ENCODE results near the gene SIX2. TPM values are rescaled to one million over a fixed set of nuclear protein-coding genes. Genes with fewer than 3 reads are reported as not detected.

Gene SIX2
- polyA plus RNA-seq, 2 donors: 0.04 to 0.09 TPM

DNA sequence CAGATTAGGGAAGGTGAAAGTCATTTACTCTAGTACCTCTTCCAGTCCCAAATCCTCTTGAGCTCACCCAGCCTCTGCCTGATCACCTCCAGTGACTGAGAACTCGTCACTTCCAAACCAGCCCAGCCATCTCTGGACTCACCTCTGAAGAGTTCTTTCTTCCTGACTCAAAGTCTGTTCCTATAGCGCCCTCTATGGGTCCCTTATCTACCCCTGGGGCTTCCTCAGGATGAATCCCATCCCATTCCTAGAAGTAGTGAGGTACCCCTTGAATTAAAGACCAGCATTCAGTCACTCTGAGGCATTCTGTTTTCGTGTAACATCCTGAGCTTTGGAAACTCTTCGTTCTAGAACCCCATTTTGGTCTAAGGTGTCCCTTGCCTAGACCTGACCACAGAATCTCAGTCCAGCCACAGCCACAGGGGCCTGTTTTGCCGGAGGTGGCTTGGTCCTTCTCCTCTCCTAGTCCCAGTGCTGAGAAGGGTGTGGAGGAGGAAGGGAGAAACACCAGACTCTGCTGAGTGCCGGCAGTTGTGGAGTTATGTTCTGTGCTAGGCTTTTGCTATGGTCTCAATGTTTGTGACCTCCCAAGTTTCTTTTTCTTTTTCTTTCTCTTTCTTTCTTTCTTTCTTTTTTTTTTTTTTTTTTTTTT is 35.1 kb downstream of the SIX2 start:
- Histone ChIP-seq H3K27ac (ENCODE audit: low read depth in 2 of 2, low read length in 1 of 2) (no peak overlapping the region), H3K9me3 (ENCODE audit: control insufficient read depth in 2 of 2, insufficient read depth in 1 of 2, low read depth in 1 of 2, low read length in 1 of 2) (no peaks in the 10 kb centered on the region), H3K4me3 (ENCODE audit: low read depth in 1 of 2, low read length in 2 of 2) (no peak overlapping the region), H3K4me1 (ENCODE audit: control insufficient read depth in 2 of 2, insufficient read depth in 2 of 2, low read length in 1 of 2) (no peaks in the 10 kb centered on the region), H3K27me3 (ENCODE audit: control insufficient read depth in 1 of 2, insufficient read depth in 2 of 2, low read length in 2 of 2) (peaks cover 0 to 3% of the 10 kb centered on the region in 2 donors), H3K36me3 (ENCODE audit: control insufficient read depth in 2 of 2, insufficient read depth in 2 of 2, low read length in 1 of 2) (no peaks in the 10 kb centered on the region)
- 68% methylated on average over 6 of the region's 6 CpGs for whole genome bisulfite sequencing, 2 donors

GRCh38 chr2:44972771-44973535 is 36.3 kb downstream of the SIX2 start:
- 26 to 31% methylated on average over 11 of the region's 11 CpGs for WGBS, 2 donors
- H3K4me3 ChIP-seq (ENCODE audit: low read depth in 1 of 2, low read length in 2 of 2): no peak overlapping the region
- H3K36me3 ChIP-seq (ENCODE audit: control insufficient read depth in 2 of 2, insufficient read depth in 2 of 2, low read length in 1 of 2): no peaks in the 10 kb centered on the region
- no peaks in the 10 kb centered on the region for H3K9me3 ChIP-seq (ENCODE audit: control insufficient read depth in 2 of 2, insufficient read depth in 1 of 2, low read depth in 1 of 2, low read length in 1 of 2)
- no peaks in the 10 kb centered on the region for H3K4me1 ChIP-seq (ENCODE audit: control insufficient read depth in 2 of 2, insufficient read depth in 2 of 2, low read length in 1 of 2)
- peaks cover 0 to 3% of the 10 kb centered on the region in 2 donors for H3K27me3 ChIP-seq (ENCODE audit: control insufficient read depth in 1 of 2, insufficient read depth in 2 of 2, low read length in 2 of 2)
- H3K27ac ChIP-seq (ENCODE audit: low read depth in 2 of 2, low read length in 1 of 2): no peak overlapping the region

DNA sequence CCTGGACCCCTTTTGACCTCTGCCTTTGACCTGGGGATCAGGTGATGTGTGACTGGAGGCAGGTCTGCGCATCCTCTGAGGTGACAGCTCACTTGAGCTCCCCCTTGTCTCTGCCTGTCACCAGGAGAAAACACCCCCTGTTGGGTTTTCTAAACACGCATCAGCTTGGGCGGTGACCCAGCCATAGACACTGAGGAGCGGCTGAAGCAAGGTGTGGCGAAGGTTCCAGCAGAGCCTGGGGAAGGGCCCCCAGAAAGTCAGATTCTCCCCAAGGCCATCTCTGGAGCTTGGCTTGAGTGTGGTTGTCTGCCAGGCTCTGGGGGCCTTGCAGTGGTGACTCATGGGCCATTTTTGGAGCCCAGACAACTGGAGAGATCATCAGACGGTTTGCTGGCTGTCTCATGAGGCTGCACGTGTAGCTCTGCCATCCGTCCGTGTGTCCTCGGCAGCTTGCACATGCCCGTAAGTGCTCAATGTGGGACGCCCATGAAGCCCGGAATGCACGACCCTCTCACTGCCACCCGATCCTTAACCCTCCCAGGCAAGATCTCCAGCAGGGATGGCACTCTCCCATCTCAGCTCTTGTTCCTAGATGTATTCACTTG is 38.3 kb downstream of the SIX2 start:
- Histone ChIP-seq H3K4me1 (ENCODE audit: control insufficient read depth in 2 of 2, insufficient read depth in 2 of 2, low read length in 1 of 2) (no peaks in the 10 kb centered on the region), H3K4me3 (ENCODE audit: low read depth in 1 of 2, low read length in 2 of 2) (no peak overlapping the region), H3K27me3 (ENCODE audit: control insufficient read depth in 1 of 2, insufficient read depth in 2 of 2, low read length in 2 of 2) (peaks cover 0 to 3% of the 10 kb centered on the region in 2 donors), H3K36me3 (ENCODE audit: control insufficient read depth in 2 of 2, insufficient read depth in 2 of 2, low read length in 1 of 2) (no peaks in the 10 kb centered on the region), H3K9me3 (ENCODE audit: control insufficient read depth in 2 of 2, insufficient read depth in 1 of 2, low read depth in 1 of 2, low read length in 1 of 2) (no peaks in the 10 kb centered on the region), H3K27ac (ENCODE audit: low read depth in 2 of 2, low read length in 1 of 2) (no peak overlapping the region)
- 73 to 87% methylated on average over 15 of the region's 15 CpGs for WGBS, 2 donors

- no peak overlapping the region for H3K27ac ChIP-seq (ENCODE audit: low read depth in 2 of 2, low read length in 1 of 2)
- WGBS, 2 donors: 65 to 76% methylated on average over 4 of the region's 4 CpGs
- H3K4me3 ChIP-seq (ENCODE audit: low read depth in 1 of 2, low read length in 2 of 2): no peak overlapping the region
- no peaks in the 10 kb centered on the region for H3K9me3 ChIP-seq (ENCODE audit: control insufficient read depth in 2 of 2, insufficient read depth in 1 of 2, low read depth in 1 of 2, low read length in 1 of 2)
- H3K27me3 ChIP-seq (ENCODE audit: control insufficient read depth in 1 of 2, insufficient read depth in 2 of 2, low read length in 2 of 2): peaks cover 0 to 3% of the 10 kb centered on the region in 2 donors
- no peaks in the 10 kb centered on the region for H3K4me1 ChIP-seq (ENCODE audit: control insufficient read depth in 2 of 2, insufficient read depth in 2 of 2, low read length in 1 of 2)
- no peaks in the 10 kb centered on the region for H3K36me3 ChIP-seq (ENCODE audit: control insufficient read depth in 2 of 2, insufficient read depth in 2 of 2, low read length in 1 of 2)
Observed at GRCh38 chr2:44969936-44970335, 39.3 kb downstream of the SIX2 start.

- 85 to 87% methylated on average over 5 of the region's 5 CpGs for WGBS, 2 donors
- H3K36me3 ChIP-seq (ENCODE audit: control insufficient read depth in 2 of 2, insufficient read depth in 2 of 2, low read length in 1 of 2): no peaks in the 10 kb centered on the region
- no peak overlapping the region for H3K27ac ChIP-seq (ENCODE audit: low read depth in 2 of 2, low read length in 1 of 2)
- H3K4me1 ChIP-seq (ENCODE audit: control insufficient read depth in 2 of 2, insufficient read depth in 2 of 2, low read length in 1 of 2): no peaks in the 10 kb centered on the region
- no peak overlapping the region for H3K4me3 ChIP-seq (ENCODE audit: low read depth in 1 of 2, low read length in 2 of 2)
- H3K27me3 ChIP-seq (ENCODE audit: control insufficient read depth in 1 of 2, insufficient read depth in 2 of 2, low read length in 2 of 2): peaks cover 0 to 3% of the 10 kb centered on the region in 2 donors
- no peaks in the 10 kb centered on the region for H3K9me3 ChIP-seq (ENCODE audit: control insufficient read depth in 2 of 2, insufficient read depth in 1 of 2, low read depth in 1 of 2, low read length in 1 of 2)
Observed at GRCh38 chr2:44967727-44968432, 41.4 kb downstream of the SIX2 start.

- 76 to 83% methylated on average over 6 of the region's 6 CpGs for WGBS, 2 donors
Observed at GRCh38 chr2:44967056-44967455, 42.2 kb downstream of the SIX2 start.

GRCh38 chr2:44965684-44966083 is 43.6 kb downstream of the SIX2 start:
- Histone ChIP-seq H3K4me1 (ENCODE audit: control insufficient read depth in 2 of 2, insufficient read depth in 2 of 2, low read length in 1 of 2) (no peaks in the 10 kb centered on the region), H3K27me3 (ENCODE audit: control insufficient read depth in 1 of 2, insufficient read depth in 2 of 2, low read length in 2 of 2) (no peaks in the 10 kb centered on the region), H3K9me3 (ENCODE audit: control insufficient read depth in 2 of 2, insufficient read depth in 1 of 2, low read depth in 1 of 2, low read length in 1 of 2) (no peaks in the 10 kb centered on the region), H3K36me3 (ENCODE audit: control insufficient read depth in 2 of 2, insufficient read depth in 2 of 2, low read length in 1 of 2) (no peaks in the 10 kb centered on the region), H3K4me3 (ENCODE audit: low read depth in 1 of 2, low read length in 2 of 2) (no peak overlapping the region), H3K27ac (ENCODE audit: low read depth in 2 of 2, low read length in 1 of 2) (no peak overlapping the region)
- WGBS, 2 donors: 92 to 94% methylated on average over 2 of the region's 2 CpGs

More at GRCh38 chr2:44967056-44967455, 42.2 kb downstream of the SIX2 start:
- H3K36me3 ChIP-seq (ENCODE audit: control insufficient read depth in 2 of 2, insufficient read depth in 2 of 2, low read length in 1 of 2): no peaks in the 10 kb centered on the region
- no peak overlapping the region for H3K27ac ChIP-seq (ENCODE audit: low read depth in 2 of 2, low read length in 1 of 2)
- H3K9me3 ChIP-seq (ENCODE audit: control insufficient read depth in 2 of 2, insufficient read depth in 1 of 2, low read depth in 1 of 2, low read length in 1 of 2): no peaks in the 10 kb centered on the region
- no peaks in the 10 kb centered on the region for H3K27me3 ChIP-seq (ENCODE audit: control insufficient read depth in 1 of 2, insufficient read depth in 2 of 2, low read length in 2 of 2)
- no peak overlapping the region for H3K4me3 ChIP-seq (ENCODE audit: low read depth in 1 of 2, low read length in 2 of 2)
- no peaks in the 10 kb centered on the region for H3K4me1 ChIP-seq (ENCODE audit: control insufficient read depth in 2 of 2, insufficient read depth in 2 of 2, low read length in 1 of 2)

GRCh38 chr2:44964752-44965236 is 44.5 kb downstream of the SIX2 start:
- Histone ChIP-seq H3K27ac (ENCODE audit: low read depth in 2 of 2, low read length in 1 of 2) (no peak overlapping the region), H3K4me3 (ENCODE audit: low read depth in 1 of 2, low read length in 2 of 2) (no peak overlapping the region), H3K27me3 (ENCODE audit: control insufficient read depth in 1 of 2, insufficient read depth in 2 of 2, low read length in 2 of 2) (no peaks in the 10 kb centered on the region), H3K9me3 (ENCODE audit: control insufficient read depth in 2 of 2, insufficient read depth in 1 of 2, low read depth in 1 of 2, low read length in 1 of 2) (no peaks in the 10 kb centered on the region), H3K4me1 (ENCODE audit: control insufficient read depth in 2 of 2, insufficient read depth in 2 of 2, low read length in 1 of 2) (no peaks in the 10 kb centered on the region), H3K36me3 (ENCODE audit: control insufficient read depth in 2 of 2, insufficient read depth in 2 of 2, low read length in 1 of 2) (no peaks in the 10 kb centered on the region)
- 20 to 22% methylated on average over 16 of the region's 16 CpGs for WGBS, 2 donors

DNA sequence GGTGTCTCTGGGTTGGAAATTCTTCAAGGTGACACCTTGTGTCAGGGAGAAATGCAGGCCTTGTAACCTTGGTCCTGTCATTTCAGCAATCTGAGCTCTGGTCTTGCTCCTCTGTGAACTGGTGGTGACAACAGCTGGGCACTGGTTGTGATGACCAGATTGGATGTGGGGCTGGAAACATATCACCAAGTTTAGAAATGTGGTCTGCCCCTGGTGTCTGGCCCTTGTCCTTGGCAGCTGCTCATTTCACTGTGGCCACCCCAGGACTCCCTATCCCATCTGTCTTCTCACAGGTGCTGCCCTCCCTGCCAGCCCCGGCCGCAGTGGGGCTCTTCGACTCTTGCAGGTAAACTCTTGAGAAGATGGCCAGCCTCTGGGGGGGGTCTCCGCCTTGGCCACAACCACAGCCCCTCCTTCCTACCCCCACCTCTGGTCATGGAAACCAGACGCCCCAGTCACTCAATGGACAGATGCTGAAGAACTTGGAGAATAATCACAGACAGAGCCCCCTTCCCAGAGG is 47.0 kb downstream of the SIX2 start:
- H3K27ac ChIP-seq (ENCODE audit: low read depth in 2 of 2, low read length in 1 of 2): no peak overlapping the region
- 81 to 86% methylated on average over 5 of the region's 5 CpGs for WGBS, 2 donors
- no peak overlapping the region for H3K4me3 ChIP-seq (ENCODE audit: low read depth in 1 of 2, low read length in 2 of 2)
- H3K4me1 ChIP-seq (ENCODE audit: control insufficient read depth in 2 of 2, insufficient read depth in 2 of 2, low read length in 1 of 2): peaks cover 0 to 3% of the 10 kb centered on the region in 2 donors
- H3K36me3 ChIP-seq (ENCODE audit: control insufficient read depth in 2 of 2, insufficient read depth in 2 of 2, low read length in 1 of 2): no peaks in the 10 kb centered on the region
- H3K27me3 ChIP-seq (ENCODE audit: control insufficient read depth in 1 of 2, insufficient read depth in 2 of 2, low read length in 2 of 2): no peaks in the 10 kb centered on the region
- no peaks in the 10 kb centered on the region for H3K9me3 ChIP-seq (ENCODE audit: control insufficient read depth in 2 of 2, insufficient read depth in 1 of 2, low read depth in 1 of 2, low read length in 1 of 2)

Measured in esophagus (tissue), 2 donors.